GM12891 (cell line): ENCODE measurements around the gene APOL4.
A peak's percentile ranks its signal among the peaks of the same experiment; 100 is the strongest.
"Not testable (repeated sequence)": the region's sequence is repeated elsewhere in the genome, so short reads cannot be mapped to it uniquely, and the experiment has no call there.

ENCODE experiments used
- DNase-seq: peaks from one replicate; pipeline ENCODE4 v3.0.0; 2011; ENCODE audit warnings: low spot score; ENCODE audit not compliant: insufficient read length
- FAIRE-seq: peaks from 2 replicates; lab custom pipeline; 2011; peaks lifted over from hg19 to GRCh38; lab: Jason Lieb, UNC
- PAX5 ChIP-seq: IDR thresholded peaks from 2 replicates; pipeline ENCODE4 v1.6.1; 2011; ENCODE audit warnings: low read length, moderate library complexity, mild to moderate bottlenecking; ENCODE audit not compliant: insufficient read depth, severe bottlenecking
- POLR2A ChIP-seq: IDR thresholded peaks from 2 replicates; pipeline ENCODE4 v1.6.1; 2011; ENCODE audit warnings: low read depth, low read length, control low read depth
- POLR2AphosphoS5 ChIP-seq: IDR thresholded peaks from 2 replicates; pipeline ENCODE4 v1.6.1; 2011; ENCODE audit warnings: low read depth, low read length, control low read depth
- POU2F2 ChIP-seq: IDR thresholded peaks from 2 replicates; pipeline ENCODE4 v1.6.1; 2011; ENCODE audit warnings: low read depth, mild to moderate bottlenecking, control low read depth, low read length, moderate library complexity
- SPI1 ChIP-seq: IDR thresholded peaks from 2 replicates; pipeline ENCODE4 v1.6.1; 2011; ENCODE audit warnings: low read depth, low read length, control low read depth
- TAF1 ChIP-seq: IDR thresholded peaks from 2 replicates; pipeline ENCODE4 v1.6.1; 2011; ENCODE audit warnings: low read depth, low read length, control low read depth

APOL4 gene

DNA sequence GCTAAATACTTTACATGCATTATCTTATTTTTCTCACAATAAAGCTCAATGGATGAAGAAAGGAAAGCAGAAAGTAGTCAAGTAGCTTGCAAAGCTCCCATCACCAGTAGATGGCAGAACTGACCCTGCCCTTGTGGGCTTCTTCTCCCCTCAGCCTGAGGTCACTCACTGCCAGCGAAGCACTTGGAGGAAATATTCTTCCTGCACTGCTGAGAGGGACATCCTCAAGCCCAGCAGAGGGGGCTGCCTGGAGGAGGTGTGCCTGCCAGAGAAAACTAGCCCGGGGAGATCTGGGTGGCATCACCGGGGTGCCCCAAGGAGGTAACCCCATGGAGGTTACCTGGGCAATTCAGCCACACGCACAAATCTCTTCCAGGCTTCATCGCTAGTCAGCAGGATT lies 6.6 kb downstream of the APOL4 start:
- TF ChIP-seq PAX5 (no peak), POU2F2 (no peak), POLR2A (no peak), SPI1 (no peak), POLR2AphosphoS5 (no peak), TAF1 (no peak)
- DNase-seq (no peak), FAIRE-seq (peak; percentile 81)

- TF ChIP-seq PAX5 (no peak), POU2F2 (no peak), TAF1 (no peak), SPI1 (no peak), POLR2AphosphoS5 (no peak), POLR2A (no peak)
- no peak for DNase-seq
- FAIRE-seq, result no peak
Measured at GRCh38 chr22:36194385-36194784, 7.2 kb downstream of the APOL4 start.

DNA sequence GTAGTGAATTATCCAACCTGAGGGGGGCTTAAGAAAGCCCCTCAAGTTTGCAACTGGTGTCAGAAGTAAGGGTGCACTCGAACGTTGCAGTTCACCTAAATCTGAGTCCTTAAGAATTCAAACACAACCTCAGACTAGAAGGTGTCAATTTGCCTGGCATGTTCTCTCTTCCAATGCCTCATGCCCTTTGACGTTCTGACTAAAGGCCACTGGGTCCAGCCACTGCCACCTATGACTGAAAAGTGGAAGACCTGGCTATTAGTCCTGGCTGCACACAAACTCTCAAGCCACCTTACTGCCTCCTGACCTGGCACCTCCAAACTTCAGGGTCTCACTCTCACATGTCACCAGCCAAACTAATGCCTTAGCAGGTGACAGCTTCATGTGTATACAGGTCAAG lies 8.0 kb downstream of the APOL4 start:
- no peak for TF ChIP-seq POLR2AphosphoS5
- no peak for FAIRE-seq
- no peak for DNase-seq

GRCh38 chr22:36193171-36193570 lies 8.4 kb downstream of the APOL4 start:
- DNase-seq (no peak), FAIRE-seq (no peak)
- no peak for TF ChIP-seq POU2F2

DNA sequence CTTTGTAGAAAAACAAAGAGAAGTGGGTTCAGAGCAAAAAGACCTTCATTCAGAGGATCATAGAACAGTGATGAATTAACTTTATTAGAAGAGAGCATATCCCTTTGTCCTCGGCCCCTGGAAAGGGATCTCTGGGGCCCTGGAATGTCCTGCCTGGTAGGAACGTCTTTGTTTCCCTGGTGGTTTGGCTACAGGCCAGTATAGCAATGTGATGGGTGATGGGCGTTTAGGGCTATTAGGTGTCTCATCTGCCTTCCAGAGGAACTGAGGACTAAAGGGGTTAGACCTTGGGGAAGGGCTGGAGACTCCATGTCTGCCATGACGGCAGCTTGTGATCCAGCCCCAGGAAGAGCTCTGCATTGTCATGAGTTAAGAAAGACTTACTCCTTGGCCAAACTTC lies 9.1 kb downstream of the APOL4 start:
- no peak for DNase-seq
- TF ChIP-seq POLR2A, result no peak
- no peak for TF ChIP-seq SPI1
- TF ChIP-seq POLR2AphosphoS5, result no peak
- TF ChIP-seq POU2F2, result no peak
- no peak for TF ChIP-seq TAF1
- no peak for TF ChIP-seq PAX5
- FAIRE-seq, result no peak

- no peak for DNase-seq
- no peak for FAIRE-seq
Measured at GRCh38 chr22:36191106-36191836, 10.3 kb downstream of the APOL4 start.

DNA sequence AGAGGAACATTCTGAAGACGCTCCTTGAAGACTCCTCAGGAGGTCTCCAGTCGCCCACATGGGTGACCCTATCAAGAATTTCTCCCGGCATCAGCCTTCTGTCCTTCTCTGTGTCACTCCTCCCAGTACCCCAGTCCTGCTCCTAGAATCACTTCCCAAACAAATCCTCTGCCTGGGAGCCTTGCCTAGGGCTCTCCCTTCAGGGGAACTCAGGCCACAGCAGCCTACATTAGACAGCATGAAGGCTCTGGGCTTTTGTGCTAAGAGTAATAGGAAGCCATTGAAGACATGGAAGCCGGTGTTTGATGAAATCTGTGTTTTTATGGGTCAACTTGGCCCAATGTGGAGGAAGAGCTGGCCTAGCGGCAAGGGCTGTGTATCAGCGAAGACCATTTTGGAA lies 13.7 kb downstream of the APOL4 start:
- not testable (repeated sequence) for DNase-seq, FAIRE-seq

More at GRCh38 chr22:36191106-36191836, 10.3 kb downstream of the APOL4 start:
- no peak for TF ChIP-seq POLR2AphosphoS5
- TF ChIP-seq TAF1, result no peak
- TF ChIP-seq POLR2A, result no peak
- no peak for TF ChIP-seq POU2F2
- no peak for TF ChIP-seq PAX5
- TF ChIP-seq SPI1, result no peak

GRCh38 chr22:36185828-36186624 lies 15.6 kb downstream of the APOL4 start:
- TF ChIP-seq POLR2A (no peak), PAX5 (no peak), POU2F2 (no peak), SPI1 (no peak), POLR2AphosphoS5 (no peak), TAF1 (no peak)
- FAIRE-seq (no peak), DNase-seq (no peak)

DNA sequence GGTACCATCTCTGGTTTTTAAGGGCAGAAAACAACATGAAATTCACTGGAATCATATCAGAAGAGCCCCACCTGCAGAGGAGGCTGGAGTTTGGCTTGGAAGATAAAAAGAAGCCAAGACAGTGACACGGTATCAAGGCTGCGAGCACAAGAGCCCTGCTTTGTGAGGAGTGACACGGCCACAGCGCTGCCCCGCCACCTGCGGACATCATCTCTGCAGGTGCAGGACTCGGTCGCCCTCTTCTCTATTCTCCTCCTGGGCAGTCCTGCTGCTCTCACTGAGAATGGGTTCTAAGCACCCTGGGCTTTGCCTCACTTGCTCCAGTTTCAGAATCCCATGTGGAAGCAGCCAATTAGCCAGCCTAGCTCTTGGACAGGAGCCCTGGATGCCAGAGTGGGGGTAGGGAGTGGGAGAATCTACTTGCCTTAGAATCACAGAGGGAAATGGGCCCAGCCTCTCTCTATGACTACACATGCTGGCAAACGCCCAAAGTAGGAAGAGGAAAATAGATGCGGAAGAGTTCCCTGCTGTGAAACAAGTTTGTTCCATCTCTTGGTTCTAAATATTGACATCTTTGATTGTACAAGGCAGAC lies 17.1 kb downstream of the APOL4 start:
- no peak for DNase-seq

DNA sequence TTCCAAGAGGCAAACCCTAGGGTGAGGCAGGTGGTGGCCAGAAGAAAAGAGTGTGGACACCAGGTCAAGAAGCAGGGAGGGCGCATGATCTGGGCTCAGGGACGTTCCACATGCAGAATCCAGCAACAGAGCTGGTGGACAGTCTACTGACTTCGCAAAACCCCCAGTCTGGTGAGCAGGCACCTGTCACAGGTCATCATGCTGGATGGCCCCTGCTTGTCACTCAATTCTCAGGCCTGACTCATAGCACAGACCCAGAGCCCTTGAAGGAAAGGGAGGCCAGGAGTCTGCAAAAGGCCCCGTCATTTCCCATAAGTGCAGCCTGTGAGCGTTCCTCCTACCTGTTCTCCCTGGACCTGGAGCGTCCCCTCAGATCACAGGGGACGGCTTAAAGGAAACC lies 18.2 kb downstream of the APOL4 start:
- no peak for DNase-seq
- TF ChIP-seq POLR2A, result no peak
- no peak for TF ChIP-seq POLR2AphosphoS5
- FAIRE-seq, result no peak

More for the DNA sequence above, 17.1 kb downstream of the APOL4 start:
- no peak for FAIRE-seq
- TF ChIP-seq SPI1 (no peak), PAX5 (no peak), POLR2A (no peak), POU2F2 (no peak), POLR2AphosphoS5 (no peak), TAF1 (no peak)

DNA sequence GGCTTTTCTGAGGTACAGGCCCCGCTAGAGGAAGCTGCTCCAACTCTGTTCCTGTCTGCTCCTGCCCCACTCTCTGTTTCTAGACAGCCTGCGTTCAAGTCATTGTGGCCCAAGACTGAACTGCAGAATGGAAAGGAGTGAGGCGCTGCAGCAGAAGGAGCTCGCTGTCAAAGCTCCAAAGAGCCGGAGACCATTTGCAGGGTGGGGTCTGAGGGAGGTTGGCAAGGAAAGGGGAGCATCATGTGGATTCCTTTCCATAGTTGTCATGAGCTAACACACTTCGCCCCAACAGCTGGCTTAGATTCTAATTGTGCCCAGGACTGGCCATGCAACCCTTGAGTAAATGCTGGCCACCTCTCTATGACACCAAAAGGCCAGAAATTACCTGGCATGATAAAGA lies 18.8 kb downstream of the APOL4 start:
- FAIRE-seq (no peak), DNase-seq (no peak)
- TF ChIP-seq POLR2A (no peak), POU2F2 (no peak), SPI1 (no peak), POLR2AphosphoS5 (no peak), TAF1 (no peak), PAX5 (no peak)
